ENCODE results near the gene GPR153. TPM values are rescaled to one million over a fixed set of nuclear protein-coding genes. Genes with fewer than 3 reads are reported as not detected.
"Not testable (repeated sequence)": the region's sequence is repeated elsewhere in the genome, so short reads cannot be mapped to it uniquely, and the experiment has no call there.

GPR153 gene
- total and polyA plus RNA-seq, 2 donors (not counting 1 experiment from before 2014, with no cell fraction given) = 4.0 to 8.9 TPM

DNA sequence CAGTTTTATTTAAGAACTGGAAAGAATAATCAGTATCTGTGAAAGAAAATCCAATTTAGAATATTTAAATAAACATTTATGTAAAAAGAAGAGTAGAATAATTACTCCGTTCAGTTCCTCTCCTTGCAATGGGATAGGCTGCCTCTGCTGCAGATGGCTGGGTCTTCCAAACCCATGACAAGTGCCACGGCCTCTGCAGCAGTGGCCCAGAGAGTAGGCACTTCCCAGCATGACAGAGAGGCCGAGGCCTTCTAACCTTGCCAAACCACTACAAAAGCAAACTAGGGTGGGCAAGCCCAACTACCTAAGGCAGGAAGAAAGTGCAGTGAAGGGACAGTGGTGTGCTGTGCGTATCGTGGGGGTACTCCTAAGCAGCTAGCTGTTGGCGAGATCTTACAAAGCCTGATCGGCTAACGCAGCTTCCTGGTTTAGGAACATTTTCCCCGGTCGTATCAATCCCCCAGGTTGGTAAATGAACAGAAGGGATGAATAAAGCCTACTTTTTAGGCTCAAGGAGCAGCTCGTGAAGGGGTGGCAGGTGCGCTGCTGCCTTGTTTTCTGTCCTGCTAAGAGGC is 39.6 kb downstream of the GPR153 start:
- Histone ChIP-seq H3K36me3 (ENCODE audit: control insufficient read depth, insufficient read depth, low read length) (peaks cover 8% of the 10 kb centered on the region), H3K27me3 (ENCODE audit: control insufficient read depth, insufficient read depth, low read length) (no peaks in the 10 kb centered on the region), H3K9me3 (ENCODE audit: control insufficient read depth, insufficient read depth, low read depth, low read length) (no peaks in the 10 kb centered on the region), H3K4me3 (replicated peaks in 1 of 4; ENCODE audit: control extremely low read depth in 1 of 4, insufficient read depth in 1 of 4, low read depth in 3 of 4, low read length in 4 of 4) (no peak overlapping the region), H3K27ac (ENCODE audit: insufficient read depth, low read length) (no peak overlapping the region), H3K4me1 (ENCODE audit: control insufficient read depth, extremely low read depth, insufficient read depth, low read length) (peaks cover 2% of the 10 kb centered on the region), H3K79me2 (ENCODE audit: control insufficient read depth, insufficient read depth, low read length) (no peaks in the 10 kb centered on the region), H3K9ac (ENCODE audit: insufficient read depth, low read length) (no peak overlapping the region), H3K4me2 (ENCODE audit: extremely low read depth, insufficient read depth, low read length) (no peak overlapping the region), H2AFZ (ENCODE audit: low read length) (no peak overlapping the region), H4K20me1 (ENCODE audit: control insufficient read depth, extremely low read depth, insufficient read depth, low read length) (no peaks in the 10 kb centered on the region)
- no peak for TF ChIP-seq EZH2 (IDR thresholded peaks at IDR 0.05; ENCODE audit: low read length, missing control alignments)
- TF ChIP-seq, protein P1, sequence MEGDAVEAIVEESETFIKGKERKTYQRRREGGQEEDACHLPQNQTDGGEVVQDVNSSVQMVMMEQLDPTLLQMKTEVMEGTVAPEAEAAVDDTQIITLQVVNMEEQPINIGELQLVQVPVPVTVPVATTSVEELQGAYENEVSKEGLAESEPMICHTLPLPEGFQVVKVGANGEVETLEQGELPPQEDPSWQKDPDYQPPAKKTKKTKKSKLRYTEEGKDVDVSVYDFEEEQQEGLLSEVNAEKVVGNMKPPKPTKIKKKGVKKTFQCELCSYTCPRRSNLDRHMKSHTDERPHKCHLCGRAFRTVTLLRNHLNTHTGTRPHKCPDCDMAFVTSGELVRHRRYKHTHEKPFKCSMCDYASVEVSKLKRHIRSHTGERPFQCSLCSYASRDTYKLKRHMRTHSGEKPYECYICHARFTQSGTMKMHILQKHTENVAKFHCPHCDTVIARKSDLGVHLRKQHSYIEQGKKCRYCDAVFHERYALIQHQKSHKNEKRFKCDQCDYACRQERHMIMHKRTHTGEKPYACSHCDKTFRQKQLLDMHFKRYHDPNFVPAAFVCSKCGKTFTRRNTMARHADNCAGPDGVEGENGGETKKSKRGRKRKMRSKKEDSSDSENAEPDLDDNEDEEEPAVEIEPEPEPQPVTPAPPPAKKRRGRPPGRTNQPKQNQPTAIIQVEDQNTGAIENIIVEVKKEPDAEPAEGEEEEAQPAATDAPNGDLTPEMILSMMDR (conservative IDR thresholded peaks at IDR 0.05 in 1 of 2, IDR thresholded peaks at IDR 0.05 in 1 of 2; ENCODE audit: low read depth in 1 of 2, low read length in 2 of 2) = no peak
- no peak for DNase-seq (ENCODE audit: low read depth in 2 of 2)

DNA sequence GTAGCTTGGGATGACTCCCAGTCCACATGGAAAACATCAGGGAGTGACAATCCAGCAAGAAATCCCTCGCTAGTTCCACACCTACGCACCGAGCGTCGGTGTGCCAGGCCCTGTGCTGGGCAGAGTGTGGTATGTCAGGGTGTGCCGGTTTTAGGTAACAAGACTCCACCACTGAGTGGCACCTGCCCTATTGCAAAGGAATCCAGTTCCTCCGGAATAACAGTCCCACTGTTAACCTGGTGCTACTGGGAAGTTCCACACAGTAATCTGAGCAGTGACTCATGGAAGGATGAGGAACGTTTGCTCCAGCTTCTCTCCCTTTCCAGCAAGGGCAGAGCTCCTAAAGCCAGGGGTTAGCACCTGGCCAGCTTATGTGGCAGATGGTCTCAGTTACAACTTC is 40.7 kb downstream of the GPR153 start:
- no peaks in the 10 kb centered on the region for H3K79me2 ChIP-seq (ENCODE audit: control insufficient read depth, insufficient read depth, low read length)
- no peak overlapping the region for H3K4me2 ChIP-seq (ENCODE audit: extremely low read depth, insufficient read depth, low read length)
- no peaks in the 10 kb centered on the region for H3K27me3 ChIP-seq (ENCODE audit: control insufficient read depth, insufficient read depth, low read length)
- H3K36me3 ChIP-seq (ENCODE audit: control insufficient read depth, insufficient read depth, low read length) = peaks cover 6% of the 10 kb centered on the region
- no peak overlapping the region for H3K9ac ChIP-seq (ENCODE audit: insufficient read depth, low read length)
- no peak overlapping the region for H3K27ac ChIP-seq (ENCODE audit: insufficient read depth, low read length)
- no peaks in the 10 kb centered on the region for H4K20me1 ChIP-seq (ENCODE audit: control insufficient read depth, extremely low read depth, insufficient read depth, low read length)
- no peak for DNase-seq (ENCODE audit: low read depth in 2 of 2)
- no peaks in the 10 kb centered on the region for H3K9me3 ChIP-seq (ENCODE audit: control insufficient read depth, insufficient read depth, low read depth, low read length)
- no peak overlapping the region for H3K4me3 ChIP-seq (replicated peaks in 1 of 4; ENCODE audit: control extremely low read depth in 1 of 4, insufficient read depth in 1 of 4, low read depth in 3 of 4, low read length in 4 of 4)
- TF ChIP-seq, protein P1 (conservative IDR thresholded peaks at IDR 0.05 in 1 of 2, IDR thresholded peaks at IDR 0.05 in 1 of 2; ENCODE audit: low read depth in 1 of 2, low read length in 2 of 2) = no peak
- TF ChIP-seq EZH2 (IDR thresholded peaks at IDR 0.05; ENCODE audit: low read length, missing control alignments) = no peak
- H3K4me1 ChIP-seq (ENCODE audit: control insufficient read depth, extremely low read depth, insufficient read depth, low read length) = peaks cover 2% of the 10 kb centered on the region
- no peak overlapping the region for H2AFZ ChIP-seq (ENCODE audit: low read length)

DNA sequence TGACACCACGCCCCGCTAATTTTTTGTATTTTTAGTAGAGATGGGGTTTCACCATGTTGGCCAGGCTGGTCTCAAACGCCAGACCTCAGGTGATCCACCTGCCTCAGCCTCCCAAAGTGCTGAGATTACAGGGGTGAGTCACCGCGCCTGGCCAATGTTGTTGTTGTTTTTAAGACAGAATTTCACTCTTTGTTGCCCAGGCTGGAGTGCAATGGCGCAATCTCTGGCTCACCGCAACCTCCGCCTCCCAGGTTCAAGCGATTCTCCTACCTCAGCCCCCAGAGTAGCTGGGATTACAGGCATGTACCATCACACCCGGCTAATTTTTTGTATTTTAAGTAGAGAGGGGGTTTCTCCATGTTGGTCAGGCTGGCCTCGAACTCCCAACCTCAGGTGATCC is 41.3 kb downstream of the GPR153 start:
- H3K4me1 ChIP-seq (ENCODE audit: control insufficient read depth, extremely low read depth, insufficient read depth, low read length); H2AFZ ChIP-seq (ENCODE audit: low read length); H3K27ac ChIP-seq (ENCODE audit: insufficient read depth, low read length); H3K79me2 ChIP-seq (ENCODE audit: control insufficient read depth, insufficient read depth, low read length); H3K27me3 ChIP-seq (ENCODE audit: control insufficient read depth, insufficient read depth, low read length); DNase-seq (ENCODE audit: low read depth in 2 of 2); H3K9ac ChIP-seq (ENCODE audit: insufficient read depth, low read length); H3K4me3 ChIP-seq (replicated peaks in 1 of 4; ENCODE audit: control extremely low read depth in 1 of 4, insufficient read depth in 1 of 4, low read depth in 3 of 4, low read length in 4 of 4); H3K9me3 ChIP-seq (ENCODE audit: control insufficient read depth, insufficient read depth, low read depth, low read length); H3K4me2 ChIP-seq (ENCODE audit: extremely low read depth, insufficient read depth, low read length); H4K20me1 ChIP-seq (ENCODE audit: control insufficient read depth, extremely low read depth, insufficient read depth, low read length); H3K36me3 ChIP-seq (ENCODE audit: control insufficient read depth, insufficient read depth, low read length): not testable (repeated sequence)
